Epidermal melanocyte (primary cell): ENCODE results near the gene SUN3.

ENCODE experiments used
- DNase-seq: peaks from one replicate; pipeline ENCODE4 v3.0.0; 2011; ENCODE audit warnings: low spot score; ENCODE audit not compliant: insufficient read length

The SUN3 gene

GRCh38 chr7:48028938-48029337 is at the start of gene SUN3:
Gene SUN3 (minus strand): TSS chr7:48029107. CDS start chr7:48028938, 169 bp downstream.
- DNase-seq = no peak

DNA sequence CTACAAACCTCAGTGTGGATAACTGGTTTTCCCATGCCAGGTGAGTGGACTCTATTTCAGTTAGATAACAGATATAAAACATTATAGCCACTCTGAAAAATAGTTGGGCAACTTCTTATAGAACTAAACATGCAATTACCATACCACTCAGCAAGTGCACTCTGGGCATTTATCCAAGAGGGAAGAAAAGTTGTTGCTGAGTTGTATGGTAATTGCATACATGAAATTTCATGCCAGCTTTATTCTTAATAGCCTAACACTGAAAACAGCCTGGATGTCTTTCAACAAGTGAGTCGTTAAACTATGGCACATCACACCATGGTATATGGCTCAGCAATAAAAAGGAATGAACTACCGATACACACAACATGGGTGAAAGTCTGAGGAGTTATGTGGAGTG is 49.6 kb upstream of the SUN3 start:
- DNase-seq = no peak

DNA sequence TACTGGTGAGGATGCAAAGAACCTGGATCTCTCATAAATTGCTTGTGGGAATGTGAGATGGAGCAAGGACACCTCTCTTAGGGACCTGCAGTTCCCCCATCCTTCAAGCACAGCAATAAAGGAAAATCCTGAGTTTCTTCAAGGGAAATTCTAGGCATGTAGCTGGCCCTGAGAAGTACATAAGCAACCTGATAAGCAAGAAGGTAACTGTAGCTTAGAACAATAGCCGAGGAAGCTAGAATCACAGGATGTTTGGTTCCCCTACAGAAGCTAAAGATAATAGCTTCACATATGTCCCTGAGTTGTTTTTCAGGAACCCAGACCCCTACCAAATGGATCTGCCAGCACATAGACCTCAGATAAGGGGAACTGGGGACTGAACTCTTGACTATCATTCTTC is 48.5 kb upstream of the SUN3 start:
- no peak for DNase-seq

DNA sequence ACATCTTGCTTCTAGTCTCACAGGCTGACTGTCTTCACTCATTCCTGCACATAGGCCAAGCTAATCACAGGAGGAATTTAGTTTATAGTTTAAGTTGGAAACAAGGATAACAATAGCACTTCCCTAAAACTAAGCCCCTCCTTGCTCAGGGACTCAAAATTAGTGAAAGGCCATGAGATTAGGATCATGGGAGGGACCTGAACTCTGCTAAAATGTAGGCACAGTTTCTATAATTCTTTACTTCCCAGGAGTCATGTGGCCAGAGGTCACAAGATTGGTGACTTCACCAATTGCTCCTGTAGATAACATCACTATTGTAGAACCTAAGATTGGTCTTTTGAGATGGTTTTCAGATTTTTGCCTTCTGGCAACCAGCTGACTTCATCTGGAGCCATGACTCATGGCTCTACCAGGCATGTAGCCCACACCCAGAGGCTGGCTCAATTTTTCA is 45.3 kb upstream of the SUN3 start:
- DNase-seq = no peak

DNA sequence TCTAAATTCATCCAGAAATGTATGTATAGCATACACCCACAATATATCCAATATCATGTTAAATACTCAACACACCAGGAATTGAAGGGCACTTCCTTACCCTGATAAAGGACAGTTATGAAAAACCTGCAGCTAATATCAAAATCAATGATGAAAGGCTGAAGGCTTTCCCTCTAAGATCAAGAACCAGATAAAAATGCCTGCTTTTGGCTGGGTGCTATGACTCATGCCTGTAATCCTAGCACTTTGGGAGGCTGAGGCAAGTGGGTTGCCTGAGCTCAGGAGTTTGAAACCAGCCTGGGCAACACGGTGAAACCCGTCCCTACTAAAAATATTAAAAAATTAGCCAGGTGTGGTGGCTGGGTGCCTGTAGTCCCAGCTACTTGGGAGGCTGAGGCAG is 38.6 kb upstream of the SUN3 start:
- DNase-seq = no peak

GRCh38 chr7:48063985-48064384 is 35.1 kb upstream of the SUN3 start:
- no peak for DNase-seq

DNA sequence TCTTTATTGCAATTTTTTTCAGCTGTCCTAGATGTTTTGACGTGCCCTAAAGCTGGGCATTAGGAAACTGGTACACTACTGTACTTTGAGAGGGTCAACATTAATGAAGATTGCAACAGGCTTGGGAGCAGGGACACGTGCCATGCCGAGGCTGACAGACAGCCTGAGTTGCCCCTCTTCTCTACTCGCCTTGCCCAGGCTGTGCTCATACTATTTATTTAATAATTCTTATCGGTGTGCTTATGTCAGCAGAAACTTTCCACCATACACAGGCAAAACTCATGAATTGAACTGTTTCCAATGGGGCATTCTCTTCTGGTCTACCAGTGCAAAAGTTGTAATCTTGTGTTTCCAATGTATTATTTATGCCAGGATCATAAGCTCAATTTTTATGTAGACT is 30.8 kb upstream of the SUN3 start:
- no peak for DNase-seq

DNA sequence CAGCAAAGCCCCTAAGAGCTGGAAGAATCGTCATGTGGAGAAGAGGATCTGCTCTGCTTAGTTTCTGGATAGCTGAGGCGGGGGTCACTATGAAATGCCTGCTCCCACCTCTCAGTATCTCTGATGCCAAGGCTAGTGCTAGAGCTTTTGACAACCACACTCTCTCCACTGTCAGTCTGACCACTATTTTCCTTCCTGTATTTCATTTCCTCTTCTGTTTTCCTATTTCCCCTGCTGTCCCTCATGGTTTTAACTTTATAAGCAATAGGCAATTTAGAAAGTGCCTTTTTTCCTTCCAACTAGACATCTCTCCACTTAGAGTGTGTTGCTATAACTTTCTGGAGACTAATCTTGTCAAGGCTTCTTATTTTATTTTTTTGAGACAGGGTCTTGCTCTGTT is 30.1 kb upstream of the SUN3 start:
- no peak for DNase-seq

GRCh38 chr7:48053736-48054135 is 24.8 kb upstream of the SUN3 start:
- no peak for DNase-seq

DNA sequence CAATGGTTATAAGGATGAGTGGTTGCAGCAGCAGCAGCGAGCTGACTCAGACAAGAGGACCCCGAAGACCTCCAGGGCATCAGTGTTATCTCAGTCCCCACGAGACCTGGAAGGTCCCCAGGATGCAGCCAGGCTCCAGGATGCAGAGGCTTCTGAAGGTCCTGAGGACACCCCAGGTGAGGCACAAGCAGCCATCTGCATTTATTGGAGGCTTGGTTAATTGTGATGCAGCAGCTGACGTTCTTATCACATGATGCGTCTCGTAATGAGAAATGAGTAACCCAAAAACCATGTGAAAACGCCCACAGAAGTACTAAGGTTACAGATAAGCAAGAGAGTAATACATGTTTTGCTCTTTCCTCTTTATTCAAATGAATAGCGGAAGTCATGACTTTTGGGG is 23.8 kb upstream of the SUN3 start:
- no peak for DNase-seq

GRCh38 chr7:48049850-48050249 is 20.9 kb upstream of the SUN3 start:
- DNase-seq = no peak

GRCh38 chr7:48048113-48048512 is 19.2 kb upstream of the SUN3 start:
- DNase-seq = no peak

DNA sequence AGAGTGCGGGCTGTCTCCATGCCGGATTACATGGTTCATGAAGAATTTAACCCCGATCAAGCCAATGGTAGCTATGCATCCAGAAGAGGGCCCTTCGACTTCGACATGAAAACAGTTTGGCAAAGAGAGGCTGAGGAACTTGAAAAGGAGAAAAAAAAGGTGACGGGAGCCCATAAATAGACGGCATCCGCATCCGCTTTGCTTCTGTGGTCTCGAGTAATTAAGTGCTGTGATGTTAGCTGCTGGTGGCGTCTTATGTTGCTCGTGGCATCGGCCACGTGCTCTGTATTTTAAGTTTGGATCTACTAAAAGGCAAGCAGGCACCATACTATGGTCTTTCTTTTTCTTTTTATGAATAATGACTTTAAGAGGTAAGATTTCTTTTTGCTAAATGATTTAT is 17.6 kb upstream of the SUN3 start:
- DNase-seq = no peak

DNA sequence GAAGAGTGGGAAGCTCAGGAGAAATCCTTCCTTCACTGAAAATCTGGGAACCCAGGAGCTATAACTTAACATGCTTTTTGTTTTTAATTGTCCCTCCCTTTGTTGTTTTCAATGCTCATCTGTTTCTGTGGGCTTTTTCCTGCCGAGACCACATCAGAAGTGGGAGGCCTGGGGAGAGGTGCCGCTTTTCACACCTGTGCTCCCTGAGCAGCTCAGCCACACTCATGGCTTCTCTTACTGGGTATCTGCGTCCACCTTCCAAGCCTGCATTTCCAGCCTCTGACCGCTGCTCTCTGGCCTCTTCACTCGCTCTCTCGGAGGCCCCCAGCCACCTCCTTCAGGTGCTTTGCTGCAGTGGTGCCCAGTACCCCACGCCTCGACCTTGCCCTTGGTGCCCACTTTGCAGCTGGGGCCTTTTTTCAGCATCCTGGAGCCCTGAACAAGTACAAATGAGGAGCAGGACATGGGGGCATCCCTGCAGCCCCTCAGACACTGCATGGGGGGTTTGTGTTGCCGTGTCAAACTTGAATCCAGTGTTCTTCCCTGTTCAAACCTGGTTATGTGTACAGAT is 16.4 kb upstream of the SUN3 start:
- DNase-seq = no peak

GRCh38 chr7:48042636-48043035 is 13.7 kb upstream of the SUN3 start:
- no peak for DNase-seq

- DNase-seq = no peak
These were observed 13.3 kb upstream of the SUN3 start for GRCh38 chr7:48042216-48042615.

- no peak for DNase-seq
These were observed 12.7 kb upstream of the SUN3 start for GRCh38 chr7:48041653-48041970.

GRCh38 chr7:48040944-48041652 is 12.2 kb upstream of the SUN3 start:
- DNase-seq = no peak

- no peak for DNase-seq
These were observed 10.1 kb upstream of the SUN3 start for GRCh38 chr7:48038815-48039506.

DNA sequence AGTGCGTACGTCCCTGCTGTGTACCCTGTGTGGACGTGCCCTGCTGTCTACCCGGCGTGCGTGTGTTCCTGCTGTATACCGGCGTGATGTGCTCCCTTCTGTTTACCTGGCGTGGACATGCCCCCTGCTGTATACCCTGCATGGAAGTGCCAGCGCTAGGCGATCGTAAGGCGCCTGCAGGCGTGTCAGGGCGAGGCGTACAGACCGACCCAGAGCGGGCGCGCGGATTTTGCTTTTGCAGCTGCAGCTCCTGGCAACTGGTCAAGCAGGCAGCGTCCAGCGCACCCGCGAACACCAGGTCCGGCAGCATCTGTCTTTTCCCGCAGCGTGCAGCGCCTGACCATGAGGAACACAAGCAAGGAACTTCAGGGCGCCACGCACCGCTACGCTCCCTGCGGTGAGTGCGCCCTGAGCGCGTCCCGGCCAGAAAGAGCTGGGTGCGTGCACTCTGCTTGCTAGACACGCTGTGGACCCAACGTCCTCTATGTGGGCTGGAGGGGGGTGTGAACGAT is 7.1 kb upstream of the SUN3 start:
- no peak for DNase-seq

GRCh38 chr7:48035301-48035966 is 6.5 kb upstream of the SUN3 start, which contains the start of gene C7orf57:
Gene C7orf57 (plus strand): TSS chr7:48035543. CDS start chr7:48036309, 766 bp downstream.
- DNase-seq = peak; percentile 90

GRCh38 chr7:48033922-48034321 is 5.0 kb upstream of the SUN3 start:
- DNase-seq = no peak
